ENCODE data around the gene PEF1. TPM values are rescaled to one million over a fixed set of nuclear protein-coding genes. Genes with fewer than 3 reads are reported as not detected.

The PEF1 gene
- total RNA-seq, 2 donors from 2014 or later = 55.5 to 62.8 TPM

DNA sequence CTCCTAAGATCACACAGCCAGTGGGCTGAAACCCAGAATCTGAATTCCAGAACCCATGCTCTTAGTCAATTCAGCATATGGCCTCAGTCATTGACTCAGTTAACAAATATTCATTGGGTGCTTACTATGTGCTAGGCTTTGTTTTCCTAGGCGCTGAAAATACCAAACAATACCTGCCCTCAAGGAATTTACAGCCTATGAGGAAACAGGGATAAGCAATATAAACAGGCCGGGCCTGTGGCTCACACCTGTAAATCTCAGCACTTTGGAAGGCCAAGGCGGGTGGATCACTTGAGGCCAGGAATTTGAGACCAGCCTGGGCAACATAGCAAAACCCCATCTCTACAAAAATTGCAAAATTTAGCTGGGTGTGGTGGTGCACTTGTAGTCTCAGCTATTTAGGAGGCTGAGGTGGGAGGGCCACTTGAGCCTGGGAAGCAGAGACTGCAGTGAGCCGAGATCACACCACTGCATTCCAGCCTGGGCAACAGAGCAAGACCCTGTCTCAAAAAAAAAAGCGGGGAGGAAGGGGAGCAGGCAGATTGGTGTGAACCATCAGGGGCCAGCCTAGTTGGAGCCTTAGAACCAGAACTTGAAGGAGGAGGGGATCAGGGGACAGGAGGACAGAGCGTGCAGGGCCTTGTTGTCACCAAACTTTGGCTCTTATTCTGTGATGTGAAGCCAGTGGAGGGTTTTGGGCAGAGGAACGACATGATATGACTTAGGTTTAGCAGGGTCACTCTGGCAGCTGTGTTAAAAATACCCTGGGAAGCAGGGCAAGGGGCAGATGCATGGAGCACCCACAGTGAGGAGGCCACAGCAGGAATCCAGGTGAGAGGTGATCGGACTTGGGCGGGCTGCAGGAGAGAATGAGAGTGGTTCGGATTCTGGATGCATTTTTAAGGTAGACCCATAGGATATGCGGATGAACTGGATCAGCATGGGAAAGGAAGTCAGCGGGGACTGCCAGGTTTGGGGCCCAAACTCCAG, 62.6 kb downstream of the PEF1 start:
- no peak for DNase-seq (ENCODE audit: low spot score)
- intact Hi-C loops (cut with DNase I) = no loop called here

DNA sequence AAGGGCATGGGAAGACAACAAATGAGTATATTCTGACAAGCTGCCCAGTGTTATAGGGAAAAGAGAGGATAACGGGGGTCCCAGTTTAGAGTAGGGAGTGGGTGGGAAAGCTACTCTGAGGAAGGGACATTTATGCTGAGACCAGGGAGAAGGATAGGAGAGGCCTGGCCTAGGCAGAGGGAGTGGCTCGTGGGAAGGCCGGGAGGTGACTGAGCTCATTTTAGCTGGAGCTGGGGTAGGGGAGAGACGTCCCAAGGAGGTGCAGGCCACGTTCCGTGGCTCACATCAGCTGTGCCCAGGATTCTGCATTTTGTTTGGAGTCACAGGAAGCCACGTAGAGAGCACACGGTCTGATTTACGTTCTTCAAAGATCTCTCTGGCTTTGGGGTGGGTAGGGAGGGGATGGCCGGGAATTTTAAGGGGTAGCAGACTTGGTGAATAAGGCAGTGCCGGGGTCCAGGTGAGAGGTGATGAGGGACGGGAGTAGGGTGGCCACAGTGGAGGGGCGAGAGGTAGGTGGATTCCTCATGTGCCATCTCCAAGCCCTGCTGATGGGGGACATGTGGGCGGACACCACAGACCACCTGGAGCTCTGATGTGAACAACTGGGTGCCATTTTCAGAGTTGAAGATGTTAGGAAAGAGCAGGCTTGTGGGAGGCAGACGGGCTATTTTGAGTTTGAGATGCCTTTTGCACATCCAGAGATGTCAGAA, 63.6 kb downstream of the PEF1 start:
- intact Hi-C loops (cut with DNase I) = no loop called here
- peak; percentile 70 for DNase-seq (ENCODE audit: low spot score)

DNA sequence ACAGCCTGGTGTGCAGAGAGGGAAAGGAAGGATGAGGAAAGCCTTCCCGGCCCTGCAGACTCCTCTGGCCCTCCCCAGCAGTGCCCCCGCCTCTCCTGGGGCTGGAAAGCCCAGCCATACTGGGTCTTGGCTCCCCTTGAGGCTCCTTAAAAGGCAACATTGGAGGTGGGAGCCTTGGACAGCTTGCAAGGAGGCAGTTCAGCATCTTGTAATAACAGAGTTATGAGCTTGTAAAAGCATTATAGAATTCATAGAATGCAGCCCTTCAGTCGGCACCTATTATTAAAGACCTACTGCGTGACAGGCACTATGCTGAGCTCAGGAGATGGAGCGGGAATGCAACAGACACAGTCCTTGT, 64.2 kb downstream of the PEF1 start:
- intact Hi-C loops (cut with DNase I) = no loop called here
- peak; percentile 83 for DNase-seq (ENCODE audit: low spot score)

Other genes starting within 250 kb of the PEF1 start
- gene SERINC2, start 231.7 kb downstream of the PEF1 start, total RNA-seq = 1 to 10 TPM; 3.9 to 5.1 TPM
- 100 to 1,000 TPM; 110 to 123 TPM for gene TINAGL1, start 68.4 kb downstream of the PEF1 start, total RNA-seq
- not detected for gene HCRTR1, start 27.2 kb downstream of the PEF1 start, total RNA-seq
- gene COL16A1, start 59.1 kb upstream of the PEF1 start, total RNA-seq = 100 to 1,000 TPM in 1 of 2 donors, 10 to 100 TPM in 1; 93.3 to 179 TPM
- 1 to 10 TPM; 3.8 to 5.3 TPM for gene ADGRB2, start 119.5 kb upstream of the PEF1 start, total RNA-seq
- gene SPOCD1, start 171.1 kb upstream of the PEF1 start, total RNA-seq = 10 to 100 TPM; 13.5 to 23.0 TPM